Fibroblast of pulmonary artery (primary cell): ENCODE data around the gene ITPA.
A peak's percentile ranks its signal among the peaks of the same experiment; 100 is the strongest.

Source experiments
- DNase-seq: peaks from one replicate; pipeline ENCODE4 v3.0.0-alpha.2; 2010; ENCODE audit warnings: low read depth
- H3K4me3 ChIP-seq: replicated peaks from 2 replicates; pipeline ENCODE4 v1.5.1; 2011; ENCODE audit warnings: low read depth, mild to moderate bottlenecking, control low read depth, low read length, moderate library complexity
- TF ChIP-seq, protein P1 (sequence below): IDR thresholded peaks from 2 replicates; pipeline ENCODE4 v1.5.1; 2011; ENCODE audit warnings: mild to moderate bottlenecking, control low read depth, low read length, inconsistent platforms; ENCODE audit errors: missing control alignments

ITPA gene

DNA sequence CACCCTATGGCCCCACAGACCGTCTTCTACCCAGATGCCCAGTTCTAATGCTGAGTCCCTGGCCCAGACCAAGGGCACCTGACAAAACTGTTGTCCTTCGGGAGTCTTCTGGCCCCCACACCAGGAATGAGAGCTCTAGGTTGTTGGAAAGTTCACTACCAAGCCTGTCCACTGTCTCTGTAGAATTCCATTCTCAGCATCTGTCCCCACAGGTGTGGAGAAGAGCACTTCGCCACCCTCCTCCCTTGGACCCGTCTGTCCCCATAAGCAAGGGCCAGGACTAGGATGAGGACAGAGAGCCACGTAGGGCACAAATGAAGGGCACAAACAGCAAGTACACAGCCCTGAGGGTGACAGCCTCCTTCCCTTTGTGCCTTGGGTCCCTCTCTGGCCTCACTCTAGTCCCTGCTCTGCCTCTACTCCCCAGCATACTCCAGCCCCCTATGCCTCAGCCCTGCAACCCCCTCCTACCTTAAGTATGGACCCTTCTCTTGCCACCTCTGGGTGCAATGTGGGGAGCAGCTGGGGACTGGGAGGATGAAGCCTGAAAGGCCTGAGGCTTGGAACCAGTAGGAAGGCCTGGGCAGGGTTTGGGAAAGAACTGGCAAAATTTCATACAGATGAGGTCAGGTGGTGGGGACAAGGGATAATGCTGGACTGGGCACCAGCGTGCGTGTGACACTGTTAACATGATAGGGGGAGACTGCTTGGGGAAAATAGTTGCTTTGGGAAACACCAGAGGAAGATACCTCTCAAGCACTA lies 40.3 kb upstream of the ITPA start:
- TF ChIP-seq, protein P1, sequence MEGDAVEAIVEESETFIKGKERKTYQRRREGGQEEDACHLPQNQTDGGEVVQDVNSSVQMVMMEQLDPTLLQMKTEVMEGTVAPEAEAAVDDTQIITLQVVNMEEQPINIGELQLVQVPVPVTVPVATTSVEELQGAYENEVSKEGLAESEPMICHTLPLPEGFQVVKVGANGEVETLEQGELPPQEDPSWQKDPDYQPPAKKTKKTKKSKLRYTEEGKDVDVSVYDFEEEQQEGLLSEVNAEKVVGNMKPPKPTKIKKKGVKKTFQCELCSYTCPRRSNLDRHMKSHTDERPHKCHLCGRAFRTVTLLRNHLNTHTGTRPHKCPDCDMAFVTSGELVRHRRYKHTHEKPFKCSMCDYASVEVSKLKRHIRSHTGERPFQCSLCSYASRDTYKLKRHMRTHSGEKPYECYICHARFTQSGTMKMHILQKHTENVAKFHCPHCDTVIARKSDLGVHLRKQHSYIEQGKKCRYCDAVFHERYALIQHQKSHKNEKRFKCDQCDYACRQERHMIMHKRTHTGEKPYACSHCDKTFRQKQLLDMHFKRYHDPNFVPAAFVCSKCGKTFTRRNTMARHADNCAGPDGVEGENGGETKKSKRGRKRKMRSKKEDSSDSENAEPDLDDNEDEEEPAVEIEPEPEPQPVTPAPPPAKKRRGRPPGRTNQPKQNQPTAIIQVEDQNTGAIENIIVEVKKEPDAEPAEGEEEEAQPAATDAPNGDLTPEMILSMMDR, result no peak
- no peak for DNase-seq
- no peak overlapping the region for H3K4me3 ChIP-seq

GRCh38 chr20:3171391-3172125 lies 37.7 kb upstream of the ITPA start:
- no peak for DNase-seq
- TF ChIP-seq, protein P1, result no peak
- no peak overlapping the region for H3K4me3 ChIP-seq

- TF ChIP-seq, protein P1, result no peak
- H3K4me3 ChIP-seq, result peak overlapping the region; percentile 85
Observed at GRCh38 chr20:3172126-3172932, 37.0 kb upstream of the ITPA start.

GRCh38 chr20:3172933-3173609 lies 36.2 kb upstream of the ITPA start, which contains the start of gene LZTS3:
Gene LZTS3, minus strand, starts transcription at chr20:3173549. Its CDS starts 6,386 bp downstream, at chr20:3167163.
- peak; percentile 42 for DNase-seq
- TF ChIP-seq, protein P1, result no peak
- peak within 1 kb of the TSS; percentile 85 for H3K4me3 ChIP-seq

More at GRCh38 chr20:3172126-3172932, 37.0 kb upstream of the ITPA start:
- no peak for DNase-seq

- TF ChIP-seq, protein P1, result no peak
- DNase-seq, result peak; percentile 75
- H3K4me3 ChIP-seq, result peak overlapping the region; percentile 85
Observed at GRCh38 chr20:3173610-3174441, 35.5 kb upstream of the ITPA start.
